Measurements from ENCODE around the gene IGF2BP3. TPM values are rescaled to one million over a fixed set of nuclear protein-coding genes. Genes with fewer than 3 reads are reported as not detected.

Gene IGF2BP3
- total RNA-seq, 2 experiments from 2014 or later, result 41.1 to 94.3 TPM

GRCh38 chr7:23268746-23269145 is 201.5 kb downstream of the IGF2BP3 start:
- no TSS peak for BruUV-seq (replicated peaks)
- no peak overlapping the region for H3K27ac ChIP-seq (ENCODE audit: low read depth, low read length, poor library complexity, severe bottlenecking)
- H3K36me3 ChIP-seq (ENCODE audit: insufficient read depth, low read length), result no peaks in the 10 kb centered on the region
- H3K4me3 ChIP-seq (ENCODE audit: low read depth, low read length, poor library complexity, severe bottlenecking), result no peak overlapping the region
- no peaks in the 10 kb centered on the region for H4K20me1 ChIP-seq (ENCODE audit: insufficient read depth, low read length)
- intact Hi-C loops (cut with micrococcal nuclease; ENCODE audit: unreplicated experiment), result no loop called here
- H3K9me3 ChIP-seq (ENCODE audit: low read length), result no peaks in the 10 kb centered on the region
- no peak overlapping the region for H2AFZ ChIP-seq (ENCODE audit: low read length)
- no peak for DNase-seq (ENCODE audit: low spot score)
- ChIA-PET POLR2A (interaction anchor here (0.6 to 0.8 kb wide), 3 partner anchors 14 to 52 kb away, joined by 4 to 6 read pairs (median 4); no protein-coding TSS in a partner anchor), CTCF (ENCODE audit: unreplicated experiment) (no interaction called here)
- no peaks in the 10 kb centered on the region for H3K79me2 ChIP-seq (ENCODE audit: insufficient read depth, low read depth, low read length)
- H3K4me2 ChIP-seq (ENCODE audit: low read length), result no peak overlapping the region
- H3K9me2 ChIP-seq (ENCODE audit: insufficient read depth, low read length), result no peaks in the 10 kb centered on the region
- peaks cover 10% of the 10 kb centered on the region for H3K4me1 ChIP-seq (ENCODE audit: insufficient read depth, low read length, poor library complexity, severe bottlenecking)
- TF ChIP-seq EZH2phosphoT487 (IDR thresholded peaks at IDR 0.05; ENCODE audit: borderline replicate concordance, low read depth, low read length), result no peak
- TF ChIP-seq, protein P1, sequence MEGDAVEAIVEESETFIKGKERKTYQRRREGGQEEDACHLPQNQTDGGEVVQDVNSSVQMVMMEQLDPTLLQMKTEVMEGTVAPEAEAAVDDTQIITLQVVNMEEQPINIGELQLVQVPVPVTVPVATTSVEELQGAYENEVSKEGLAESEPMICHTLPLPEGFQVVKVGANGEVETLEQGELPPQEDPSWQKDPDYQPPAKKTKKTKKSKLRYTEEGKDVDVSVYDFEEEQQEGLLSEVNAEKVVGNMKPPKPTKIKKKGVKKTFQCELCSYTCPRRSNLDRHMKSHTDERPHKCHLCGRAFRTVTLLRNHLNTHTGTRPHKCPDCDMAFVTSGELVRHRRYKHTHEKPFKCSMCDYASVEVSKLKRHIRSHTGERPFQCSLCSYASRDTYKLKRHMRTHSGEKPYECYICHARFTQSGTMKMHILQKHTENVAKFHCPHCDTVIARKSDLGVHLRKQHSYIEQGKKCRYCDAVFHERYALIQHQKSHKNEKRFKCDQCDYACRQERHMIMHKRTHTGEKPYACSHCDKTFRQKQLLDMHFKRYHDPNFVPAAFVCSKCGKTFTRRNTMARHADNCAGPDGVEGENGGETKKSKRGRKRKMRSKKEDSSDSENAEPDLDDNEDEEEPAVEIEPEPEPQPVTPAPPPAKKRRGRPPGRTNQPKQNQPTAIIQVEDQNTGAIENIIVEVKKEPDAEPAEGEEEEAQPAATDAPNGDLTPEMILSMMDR (conservative IDR thresholded peaks at IDR 0.05; ENCODE audit: low read length), result no peak

GRCh38 chr7:23268167-23268566 is 202.1 kb downstream of the IGF2BP3 start:
- no peak for DNase-seq (ENCODE audit: low spot score)
- intact Hi-C loops (cut with micrococcal nuclease; ENCODE audit: unreplicated experiment), result no loop called here
- ChIA-PET CTCF (ENCODE audit: unreplicated experiment) (no interaction called here), POLR2A (interaction anchor here (0.6 to 0.8 kb wide), 5 partner anchors 9 to 172 kb away, joined by 3 to 6 read pairs (median 4); no protein-coding TSS in a partner anchor)
- Histone ChIP-seq H3K4me3 (ENCODE audit: low read depth, low read length, poor library complexity, severe bottlenecking) (no peak overlapping the region), H3K9me3 (ENCODE audit: low read length) (no peaks in the 10 kb centered on the region), H2AFZ (ENCODE audit: low read length) (no peak overlapping the region), H4K20me1 (ENCODE audit: insufficient read depth, low read length) (no peaks in the 10 kb centered on the region), H3K27ac (ENCODE audit: low read depth, low read length, poor library complexity, severe bottlenecking) (no peak overlapping the region), H3K4me1 (ENCODE audit: insufficient read depth, low read length, poor library complexity, severe bottlenecking) (peaks cover 4% of the 10 kb centered on the region), H3K79me2 (ENCODE audit: insufficient read depth, low read depth, low read length) (no peaks in the 10 kb centered on the region), H3K9me2 (ENCODE audit: insufficient read depth, low read length) (no peaks in the 10 kb centered on the region), H3K4me2 (ENCODE audit: low read length) (no peak overlapping the region), H3K36me3 (ENCODE audit: insufficient read depth, low read length) (no peaks in the 10 kb centered on the region)
- TF ChIP-seq EZH2phosphoT487 (IDR thresholded peaks at IDR 0.05; ENCODE audit: borderline replicate concordance, low read depth, low read length), result no peak
- TF ChIP-seq, protein P1 (conservative IDR thresholded peaks at IDR 0.05; ENCODE audit: low read length), result no peak
- BruUV-seq (replicated peaks), result no TSS peak

GRCh38 chr7:23267357-23267756 is 202.9 kb downstream of the IGF2BP3 start:
- intact Hi-C loops (cut with micrococcal nuclease; ENCODE audit: unreplicated experiment), result no loop called here
- CTCF ChIA-PET (ENCODE audit: unreplicated experiment), result no interaction called here
- POLR2A ChIA-PET, result no interaction called here
- Histone ChIP-seq H3K4me3 (ENCODE audit: low read depth, low read length, poor library complexity, severe bottlenecking) (no peak overlapping the region), H3K79me2 (ENCODE audit: insufficient read depth, low read depth, low read length) (no peaks in the 10 kb centered on the region), H3K36me3 (ENCODE audit: insufficient read depth, low read length) (no peaks in the 10 kb centered on the region), H3K4me1 (ENCODE audit: insufficient read depth, low read length, poor library complexity, severe bottlenecking) (no peaks in the 10 kb centered on the region), H3K9me2 (ENCODE audit: insufficient read depth, low read length) (no peaks in the 10 kb centered on the region), H2AFZ (ENCODE audit: low read length) (no peak overlapping the region), H4K20me1 (ENCODE audit: insufficient read depth, low read length) (no peaks in the 10 kb centered on the region), H3K27ac (ENCODE audit: low read depth, low read length, poor library complexity, severe bottlenecking) (no peak overlapping the region), H3K4me2 (ENCODE audit: low read length) (no peak overlapping the region), H3K9me3 (ENCODE audit: low read length) (no peaks in the 10 kb centered on the region)
- no peak for DNase-seq (ENCODE audit: low spot score)
- no TSS peak for BruUV-seq (replicated peaks)
- TF ChIP-seq EZH2phosphoT487 (IDR thresholded peaks at IDR 0.05; ENCODE audit: borderline replicate concordance, low read depth, low read length), result no peak
- TF ChIP-seq, protein P1 (conservative IDR thresholded peaks at IDR 0.05; ENCODE audit: low read length), result no peak
